ENCODE results near the gene CENPL. TPM values are rescaled to one million over a fixed set of nuclear protein-coding genes. Genes with fewer than 3 reads are reported as not detected.

The CENPL gene
- total RNA-seq, 1 experiment from 2014 or later, result 19.5 TPM

DNA sequence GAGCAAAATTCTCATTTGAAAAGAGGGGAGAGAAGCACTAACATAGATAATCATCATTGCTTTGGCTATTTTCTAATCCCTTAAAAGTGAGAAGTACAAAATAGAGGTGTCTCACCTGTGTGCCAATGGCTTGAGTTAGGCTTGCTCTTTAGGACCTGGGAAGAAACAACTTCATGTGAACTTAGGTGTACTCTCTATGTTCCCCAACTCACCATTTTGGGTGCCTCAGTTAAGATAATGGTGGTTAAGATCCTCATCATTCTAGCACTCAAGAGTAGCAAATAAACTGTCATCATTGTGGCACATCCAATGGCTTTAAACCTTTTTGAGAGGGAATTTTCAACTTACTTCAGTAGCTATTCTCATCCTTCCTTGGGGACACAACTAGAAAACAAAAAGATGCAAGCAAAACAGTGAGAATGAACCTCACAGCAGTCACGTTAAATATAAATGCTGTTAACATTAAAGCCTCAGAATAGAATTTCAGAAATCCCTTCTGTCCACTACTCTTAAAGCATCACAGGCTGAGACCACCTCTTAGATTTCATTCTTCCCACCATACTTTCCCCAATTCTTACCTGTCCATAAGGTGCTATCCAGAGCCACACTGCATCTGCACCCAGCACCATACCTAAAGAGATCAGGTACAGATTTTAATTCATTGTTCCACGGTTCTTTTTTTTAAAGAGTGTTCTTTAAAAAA, 41.9 kb upstream of the CENPL start:
- Histone ChIP-seq H3K36me3 (ENCODE audit: low read depth) (peaks cover 49% of the 10 kb centered on the region), H3K4me2 (peak overlapping the region; percentile 96), H3K27me3 (ENCODE audit: insufficient read depth, low read depth) (no peaks in the 10 kb centered on the region), H3K4me1 (replicated peaks; ENCODE audit: insufficient read depth) (peaks cover 37% of the 10 kb centered on the region), H2AFZ (no peak overlapping the region), H3K79me2 (ENCODE audit: low read depth) (peaks cover 34% of the 10 kb centered on the region), H3K27ac (peak overlapping the region; percentile 91), H3K9me2 (ENCODE audit: insufficient read depth) (no peaks in the 10 kb centered on the region), H3F3A (ENCODE audit: insufficient read depth, low read depth) (peaks cover 65% of the 10 kb centered on the region), H3K4me3 (peak overlapping the region; percentile 95), H4K20me1 (ENCODE audit: insufficient read depth) (peaks cover 52% of the 10 kb centered on the region), H3K9me3 (ENCODE audit: insufficient read depth, low read depth) (no peaks in the 10 kb centered on the region)
- DNase-seq, result no peak
- BruUV-seq (replicated peaks), result no TSS peak
- no peak for TF ChIP-seq EZH2 (IDR thresholded peaks at IDR 0.05; ENCODE audit: low read depth)
- TF ChIP-seq, protein P1, sequence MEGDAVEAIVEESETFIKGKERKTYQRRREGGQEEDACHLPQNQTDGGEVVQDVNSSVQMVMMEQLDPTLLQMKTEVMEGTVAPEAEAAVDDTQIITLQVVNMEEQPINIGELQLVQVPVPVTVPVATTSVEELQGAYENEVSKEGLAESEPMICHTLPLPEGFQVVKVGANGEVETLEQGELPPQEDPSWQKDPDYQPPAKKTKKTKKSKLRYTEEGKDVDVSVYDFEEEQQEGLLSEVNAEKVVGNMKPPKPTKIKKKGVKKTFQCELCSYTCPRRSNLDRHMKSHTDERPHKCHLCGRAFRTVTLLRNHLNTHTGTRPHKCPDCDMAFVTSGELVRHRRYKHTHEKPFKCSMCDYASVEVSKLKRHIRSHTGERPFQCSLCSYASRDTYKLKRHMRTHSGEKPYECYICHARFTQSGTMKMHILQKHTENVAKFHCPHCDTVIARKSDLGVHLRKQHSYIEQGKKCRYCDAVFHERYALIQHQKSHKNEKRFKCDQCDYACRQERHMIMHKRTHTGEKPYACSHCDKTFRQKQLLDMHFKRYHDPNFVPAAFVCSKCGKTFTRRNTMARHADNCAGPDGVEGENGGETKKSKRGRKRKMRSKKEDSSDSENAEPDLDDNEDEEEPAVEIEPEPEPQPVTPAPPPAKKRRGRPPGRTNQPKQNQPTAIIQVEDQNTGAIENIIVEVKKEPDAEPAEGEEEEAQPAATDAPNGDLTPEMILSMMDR (conservative IDR thresholded peaks at IDR 0.05), result no peak
- CTCF ChIA-PET, result no interaction called here
- intact Hi-C loops (cut with micrococcal nuclease; ENCODE audit: unreplicated experiment), result loop anchor here (5.0 to 10.0 kb wide), 3 partner anchors 208 to 1332 kb away; partner anchors contain the start of genes RABGAP1L and SUCO
- POLR2A ChIA-PET (ENCODE audit: unreplicated experiment), result interaction anchor here (0.7 kb wide), 1 partner anchor 449 kb away, joined by 11 read pairs; no protein-coding TSS in a partner anchor

DNA sequence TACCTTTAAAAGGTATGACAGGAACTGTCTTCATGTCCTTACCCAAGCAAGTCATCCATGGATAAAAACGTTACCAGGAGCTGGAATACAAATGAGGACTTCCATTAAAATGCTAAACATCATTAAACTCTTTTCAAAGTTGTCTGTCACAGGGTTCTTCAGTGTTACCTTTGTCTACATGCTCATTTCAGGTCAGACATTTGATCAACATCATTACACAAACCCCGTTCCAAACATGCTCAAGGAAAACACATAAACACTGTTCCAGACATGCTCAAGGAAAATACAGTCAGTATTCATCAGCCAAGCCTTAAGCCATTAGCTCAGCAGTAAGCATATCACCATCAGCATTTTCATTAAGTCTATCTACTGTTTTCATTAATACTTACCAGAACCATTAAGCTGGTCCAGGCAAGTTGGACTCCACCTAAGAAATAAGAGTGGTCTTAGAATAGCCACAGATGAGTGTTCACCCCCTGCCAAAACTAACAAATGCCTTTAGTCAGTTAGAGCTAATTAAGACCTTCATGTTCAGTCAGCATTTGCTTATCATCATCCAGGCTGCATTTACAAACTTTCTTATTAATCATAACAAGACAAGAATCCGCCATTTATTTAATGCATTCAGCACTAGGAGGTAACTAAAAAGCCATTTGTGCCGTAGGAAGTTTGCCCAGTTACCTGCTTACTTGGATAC, 40.9 kb upstream of the CENPL start:
- no peak for DNase-seq

More for the DNA sequence above, 40.9 kb upstream of the CENPL start:
- Histone ChIP-seq H3K79me2 (ENCODE audit: low read depth) (peaks cover 34% of the 10 kb centered on the region), H3K4me2 (peak overlapping the region; percentile 96), H3K4me1 (replicated peaks; ENCODE audit: insufficient read depth) (peaks cover 37% of the 10 kb centered on the region), H3K4me3 (peak overlapping the region; percentile 95), H4K20me1 (ENCODE audit: insufficient read depth) (peaks cover 52% of the 10 kb centered on the region), H3F3A (ENCODE audit: insufficient read depth, low read depth) (peaks cover 74% of the 10 kb centered on the region), H3K9me2 (ENCODE audit: insufficient read depth) (no peaks in the 10 kb centered on the region), H3K27ac (peak overlapping the region; percentile 91), H3K36me3 (ENCODE audit: low read depth) (peaks cover 49% of the 10 kb centered on the region), H2AFZ (no peak overlapping the region), H3K9me3 (ENCODE audit: insufficient read depth, low read depth) (no peaks in the 10 kb centered on the region), H3K27me3 (ENCODE audit: insufficient read depth, low read depth) (no peaks in the 10 kb centered on the region)
- CTCF ChIA-PET, result interaction anchor here (0.6 kb wide), 1 partner anchor 883 kb away, joined by 5 read pairs; no protein-coding TSS in a partner anchor
- BruUV-seq (replicated peaks), result no TSS peak
- POLR2A ChIA-PET (ENCODE audit: unreplicated experiment), result interaction anchor here (0.6 to 0.7 kb wide), 4 partner anchors 27 to 448 kb away, joined by 3 to 11 read pairs (median 4); no protein-coding TSS in a partner anchor
- TF ChIP-seq, protein P1 (conservative IDR thresholded peaks at IDR 0.05), result no peak
- no peak for TF ChIP-seq EZH2 (IDR thresholded peaks at IDR 0.05; ENCODE audit: low read depth)
- intact Hi-C loops (cut with micrococcal nuclease; ENCODE audit: unreplicated experiment), result loop anchor here (5.0 to 10.0 kb wide), 3 partner anchors 209 to 1331 kb away; partner anchors contain the start of genes RABGAP1L and SUCO
